Panc1 (cell line): ENCODE results near the gene MRPL16. TPM values are rescaled to one million over a fixed set of nuclear protein-coding genes. Genes with fewer than 3 reads are reported as not detected.

Source experiments
- ATAC-seq: fragments of 200-7000 bp; cut with Tn5 transposase; 2 replicates; pipeline ENCODE4 v1.9.1; 2020; ENCODE audit warnings: mild to moderate bottlenecking, moderate library complexity
- BruUV-seq: library from RNA; stranded (reverse); fragments of 400-500 nt; replicated peaks from 2 replicates; lab custom pipeline; 2021; lab: Mats Ljungman, UMichigan
- CTCF ChIA-PET: fragments of 300-600 bp; sonication (Branson Sonifier 250); formaldehyde crosslinking; loops from one replicate; lab custom pipeline; 2022; ENCODE audit warnings: antibody characterized with exemption; lab: Charles Lee
- POLR2A ChIA-PET: fragments of 300-600 bp; sonication (Branson Sonifier 250); formaldehyde crosslinking; loops from one replicate; lab custom pipeline; 2022; ENCODE audit warnings: antibody characterized with exemption; lab: Charles Lee
- DNase-seq: peaks from one replicate; pipeline ENCODE4 v3.0.0-alpha.2; 2010; ENCODE audit warnings: low read depth, low spot score
- H3K27ac ChIP-seq: 2 replicates; pipeline ENCODE4 v1.5.1; 2011; ENCODE audit warnings: mild to moderate bottlenecking, low read length, inconsistent platforms
- H3K27me3 ChIP-seq: fragments of 200-500 bp; sonication (Bioruptor generic); 2 replicates; pipeline ENCODE4 v1.6.0; 2014; ENCODE audit warnings: low read length, inconsistent platforms; ENCODE audit not compliant: control insufficient read depth, insufficient read depth
- H3K36me3 ChIP-seq: fragments of 200-500 bp; sonication (Bioruptor generic); 2 replicates; pipeline ENCODE4 v1.5.1; 2014; ENCODE audit warnings: inconsistent platforms, mild to moderate bottlenecking, low read length, moderate library complexity; ENCODE audit not compliant: control insufficient read depth, insufficient read depth
- H3K4me1 ChIP-seq: 2 replicates; pipeline ENCODE4 v1.5.1; 2011; ENCODE audit warnings: inconsistent platforms, mild to moderate bottlenecking, low read length, moderate library complexity; ENCODE audit not compliant: control insufficient read depth, insufficient read depth
- H3K4me3 ChIP-seq, 2 experiments: 2 replicates each; pipeline ENCODE4 v1.5.1; 2011 to 2012; ENCODE audit warnings: low read depth in 2 of 2, low read length in 2 of 2, mild to moderate bottlenecking in 2 of 2, inconsistent platforms in 1 of 2, moderate library complexity in 1 of 2
- H3K9me3 ChIP-seq: fragments of 200-500 bp; sonication (Bioruptor generic); 2 replicates; pipeline ENCODE4 v1.5.1; 2014; ENCODE audit warnings: low read depth, mild to moderate bottlenecking, inconsistent platforms, low read length, moderate library complexity; ENCODE audit not compliant: control insufficient read depth, insufficient read depth
- POLR2AphosphoS5 ChIP-seq: IDR thresholded peaks from 2 replicates; pipeline ENCODE4 v1.6.1; 2012; ENCODE audit warnings: mild to moderate bottlenecking, low read depth, low read length, moderate library complexity
- SIN3A ChIP-seq: IDR thresholded peaks from 2 replicates; pipeline ENCODE4 v1.6.1; 2012; ENCODE audit warnings: low read depth, mild to moderate bottlenecking, low read length, moderate library complexity, borderline replicate concordance; ENCODE audit not compliant: insufficient read depth
- TCF7L2 ChIP-seq: IDR thresholded peaks from 2 replicates; pipeline ENCODE4 v1.6.1; 2011; ENCODE audit warnings: mild to moderate bottlenecking, low read depth, low read length, inconsistent platforms
- in situ Hi-C: cut with HindIII; loops from 2 replicates; pipeline ENCODE4 v1.10.0; 2016; ENCODE audit warnings: low sequenced_read_pairs, low pct_unique_long_range_greater_than_20kb
- intact Hi-C: fragments of 100-400 bp; cut with micrococcal nuclease; formaldehyde crosslinking; loops from one replicate; pipeline ENCODE4 v1.10.0; 2022; ENCODE audit not compliant: unreplicated experiment
- total RNA-seq: library from RNA; stranded (reverse); gene quantifications from one replicate; pipeline ENCODE4 v1.2.1, GENCODE V29; 2021; ENCODE audit not compliant: unreplicated experiment
- TF ChIP-seq, protein P1 (sequence below): fragments of 450-650 bp; IDR thresholded peaks from 2 replicates; pipeline ENCODE4 v1.5.1; 2017; ENCODE audit warnings: mild to moderate bottlenecking
- TF ChIP-seq, protein P2 (sequence below), 2 experiments: IDR thresholded peaks; 2 replicates each; pipeline ENCODE4 v1.6.1; 2011 to 2012; ENCODE audit warnings: low read depth in 2 of 2, control low read depth in 1 of 2, low read length in 1 of 2, mild to moderate bottlenecking in 1 of 2, moderate library complexity in 1 of 2; ENCODE audit not compliant: insufficient read depth in 1 of 2

MRPL16 gene
- total RNA-seq, 1 experiment from 2014 or later: 41.8 TPM

DNA sequence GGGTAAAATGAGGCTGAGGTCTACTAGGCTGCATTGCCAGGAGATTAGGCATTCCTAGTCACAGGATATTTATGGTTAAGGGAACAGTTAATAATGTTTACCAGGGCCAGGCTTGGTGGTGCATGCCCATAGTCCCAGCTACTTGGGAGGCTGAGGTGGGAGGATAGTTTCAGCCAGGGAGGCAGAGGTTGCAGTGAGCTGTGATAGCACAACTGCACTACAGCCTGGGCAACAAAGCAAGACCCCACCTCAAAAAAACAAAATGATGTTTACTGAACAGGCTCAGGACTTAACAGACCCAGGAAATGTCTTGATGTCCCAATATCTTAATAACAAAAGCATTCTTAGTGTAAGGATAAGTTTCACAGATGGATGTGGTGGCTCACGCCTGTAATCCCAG, 2.8 kb upstream of the MRPL16 start:
- peaks cover 5% of the 10 kb centered on the region; the same call in 1 of the 2 replicates for H3K36me3 ChIP-seq
- ATAC-seq (no peak), DNase-seq (no peak)
- intact Hi-C loops (no loop called here), in situ Hi-C loops (no loop called here)
- no peaks in the 10 kb centered on the region; the same call in 1 of the 2 replicates for H3K9me3 ChIP-seq
- BruUV-seq: no TSS peak
- ChIA-PET POLR2A (interaction anchor here (0.6 kb wide), 1 partner anchor 57 kb away, joined by 11 read pairs; no protein-coding TSS in a partner anchor), CTCF (no interaction called here)
- TF ChIP-seq TCF7L2: no peak
- TF ChIP-seq, protein P1, sequence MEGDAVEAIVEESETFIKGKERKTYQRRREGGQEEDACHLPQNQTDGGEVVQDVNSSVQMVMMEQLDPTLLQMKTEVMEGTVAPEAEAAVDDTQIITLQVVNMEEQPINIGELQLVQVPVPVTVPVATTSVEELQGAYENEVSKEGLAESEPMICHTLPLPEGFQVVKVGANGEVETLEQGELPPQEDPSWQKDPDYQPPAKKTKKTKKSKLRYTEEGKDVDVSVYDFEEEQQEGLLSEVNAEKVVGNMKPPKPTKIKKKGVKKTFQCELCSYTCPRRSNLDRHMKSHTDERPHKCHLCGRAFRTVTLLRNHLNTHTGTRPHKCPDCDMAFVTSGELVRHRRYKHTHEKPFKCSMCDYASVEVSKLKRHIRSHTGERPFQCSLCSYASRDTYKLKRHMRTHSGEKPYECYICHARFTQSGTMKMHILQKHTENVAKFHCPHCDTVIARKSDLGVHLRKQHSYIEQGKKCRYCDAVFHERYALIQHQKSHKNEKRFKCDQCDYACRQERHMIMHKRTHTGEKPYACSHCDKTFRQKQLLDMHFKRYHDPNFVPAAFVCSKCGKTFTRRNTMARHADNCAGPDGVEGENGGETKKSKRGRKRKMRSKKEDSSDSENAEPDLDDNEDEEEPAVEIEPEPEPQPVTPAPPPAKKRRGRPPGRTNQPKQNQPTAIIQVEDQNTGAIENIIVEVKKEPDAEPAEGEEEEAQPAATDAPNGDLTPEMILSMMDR: no peak
- TF ChIP-seq SIN3A: no peak
- no peak for TF ChIP-seq POLR2AphosphoS5
- TF ChIP-seq, protein P2, sequence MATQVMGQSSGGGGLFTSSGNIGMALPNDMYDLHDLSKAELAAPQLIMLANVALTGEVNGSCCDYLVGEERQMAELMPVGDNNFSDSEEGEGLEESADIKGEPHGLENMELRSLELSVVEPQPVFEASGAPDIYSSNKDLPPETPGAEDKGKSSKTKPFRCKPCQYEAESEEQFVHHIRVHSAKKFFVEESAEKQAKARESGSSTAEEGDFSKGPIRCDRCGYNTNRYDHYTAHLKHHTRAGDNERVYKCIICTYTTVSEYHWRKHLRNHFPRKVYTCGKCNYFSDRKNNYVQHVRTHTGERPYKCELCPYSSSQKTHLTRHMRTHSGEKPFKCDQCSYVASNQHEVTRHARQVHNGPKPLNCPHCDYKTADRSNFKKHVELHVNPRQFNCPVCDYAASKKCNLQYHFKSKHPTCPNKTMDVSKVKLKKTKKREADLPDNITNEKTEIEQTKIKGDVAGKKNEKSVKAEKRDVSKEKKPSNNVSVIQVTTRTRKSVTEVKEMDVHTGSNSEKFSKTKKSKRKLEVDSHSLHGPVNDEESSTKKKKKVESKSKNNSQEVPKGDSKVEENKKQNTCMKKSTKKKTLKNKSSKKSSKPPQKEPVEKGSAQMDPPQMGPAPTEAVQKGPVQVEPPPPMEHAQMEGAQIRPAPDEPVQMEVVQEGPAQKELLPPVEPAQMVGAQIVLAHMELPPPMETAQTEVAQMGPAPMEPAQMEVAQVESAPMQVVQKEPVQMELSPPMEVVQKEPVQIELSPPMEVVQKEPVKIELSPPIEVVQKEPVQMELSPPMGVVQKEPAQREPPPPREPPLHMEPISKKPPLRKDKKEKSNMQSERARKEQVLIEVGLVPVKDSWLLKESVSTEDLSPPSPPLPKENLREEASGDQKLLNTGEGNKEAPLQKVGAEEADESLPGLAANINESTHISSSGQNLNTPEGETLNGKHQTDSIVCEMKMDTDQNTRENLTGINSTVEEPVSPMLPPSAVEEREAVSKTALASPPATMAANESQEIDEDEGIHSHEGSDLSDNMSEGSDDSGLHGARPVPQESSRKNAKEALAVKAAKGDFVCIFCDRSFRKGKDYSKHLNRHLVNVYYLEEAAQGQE (IDR thresholded peaks at IDR 0.05; ENCODE audit: insufficient read depth in 1 of 2, low read depth in 2 of 2, low read length in 1 of 2): no peak
- no peak overlapping the region for H3K4me3 ChIP-seq
- H3K27ac ChIP-seq: no peak overlapping the region
- H3K27me3 ChIP-seq: no peaks in the 10 kb centered on the region
- peaks cover 5% of the 10 kb centered on the region; the same call in 1 of the 2 replicates for H3K4me1 ChIP-seq

DNA sequence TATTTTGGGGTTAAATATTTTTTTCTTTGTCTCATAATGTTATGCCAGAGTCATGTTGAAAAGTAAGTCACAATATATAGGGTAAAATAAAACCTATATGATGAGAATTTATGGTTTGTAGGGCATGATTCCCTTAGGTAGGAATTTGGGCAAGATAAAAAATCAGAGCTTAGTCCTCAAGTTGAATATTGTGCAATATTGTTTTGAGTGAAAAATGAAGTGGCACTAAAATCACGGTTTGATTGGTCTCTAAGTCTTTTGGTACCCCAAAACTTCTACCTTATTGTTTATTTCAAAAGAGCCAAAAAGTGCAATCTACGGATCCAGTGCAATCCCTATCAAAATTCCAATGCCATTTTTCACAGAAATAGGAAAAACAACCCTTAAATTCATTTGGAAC, 1.6 kb upstream of the MRPL16 start:
- DNase-seq: no peak
- ChIA-PET CTCF (interaction anchor here (0.5 kb wide), 1 partner anchor 303 kb away, joined by 3 read pairs; no protein-coding TSS in a partner anchor), POLR2A (no interaction called here)
- Histone ChIP-seq H3K4me3 (no peak overlapping the region), H3K9me3 (no peaks in the 10 kb centered on the region; the same call in 1 of the 2 replicates), H3K4me1 (peaks cover 5% of the 10 kb centered on the region; the same call in 1 of the 2 replicates), H3K27me3 (no peaks in the 10 kb centered on the region), H3K36me3 (peaks cover 8% of the 10 kb centered on the region), H3K27ac (no peak overlapping the region)
- no peak for ATAC-seq
- intact Hi-C loops: no loop called here
- in situ Hi-C loops: no loop called here
- no TSS peak for BruUV-seq
- TF ChIP-seq SIN3A (no peak), TCF7L2 (no peak), POLR2AphosphoS5 (no peak)
- TF ChIP-seq, protein P2 (IDR thresholded peaks at IDR 0.05; ENCODE audit: insufficient read depth in 1 of 2, low read depth in 2 of 2, low read length in 1 of 2): no peak
- TF ChIP-seq, protein P1: no peak
